Natural killer cell (primary cell): ENCODE measurements around the gene ARHGAP12. TPM values are rescaled to one million over a fixed set of nuclear protein-coding genes. Genes with fewer than 3 reads are reported as not detected.

Experiments used
- ATAC-seq, 3 donors: fragments of 150-1000 bp in 2 of 3; fragments of 200-7000 bp in 1 of 3; cut with Tn5 transposase; 1 replicate in 1 of 3; 2 replicates in 2 of 3; pipeline ENCODE4 v1.10.0; 2021; ENCODE audit warnings: mild to moderate bottlenecking in 2 of 3, moderate library complexity in 2 of 3
- DNase-seq, 2 donors: peaks; one replicate each; pipeline versions ENCODE4 v3.0.0 to v3.0.0-alpha.2; 2013 to 2021; ENCODE audit warnings: mixed read lengths in 1 of 2
- H3K27ac ChIP-seq: one replicate; pipeline ENCODE4 v1.5.1; 2013; ENCODE audit warnings: mild to moderate bottlenecking, low read length
- H3K27me3 ChIP-seq: one replicate; pipeline ENCODE4 v1.6.1; 2013; ENCODE audit warnings: low read length; ENCODE audit not compliant: control insufficient read depth, insufficient read depth
- H3K36me3 ChIP-seq: one replicate; pipeline ENCODE4 v1.6.1; 2013; ENCODE audit warnings: low read length; ENCODE audit not compliant: control insufficient read depth, insufficient read depth
- H3K4me1 ChIP-seq: one replicate; pipeline ENCODE4 v1.6.1; 2013; ENCODE audit warnings: low read length; ENCODE audit not compliant: control insufficient read depth, insufficient read depth
- H3K4me3 ChIP-seq: one replicate; pipeline ENCODE4 v1.5.1; 2013; ENCODE audit warnings: low read length
- H3K9me3 ChIP-seq: one replicate; pipeline ENCODE4 v1.6.1; 2013; ENCODE audit warnings: low read length; ENCODE audit not compliant: control insufficient read depth, insufficient read depth
- H3K27ac Mint-ChIP-seq, 2 donors: one replicate each; pipeline ENCODE4 v1.8.0; 2022; ENCODE audit warnings: mild to moderate bottlenecking in 2 of 2, mixed read lengths in 2 of 2, moderate library complexity in 1 of 2
- H3K27me3 Mint-ChIP-seq, 2 donors: one replicate each; pipeline ENCODE4 v1.8.0; 2022; ENCODE audit warnings: low read depth in 2 of 2, mixed read lengths in 2 of 2
- H3K36me3 Mint-ChIP-seq: one replicate; pipeline ENCODE4 v1.8.0; 2022; ENCODE audit warnings: mixed read lengths
- H3K4me1 Mint-ChIP-seq, 2 donors: one replicate each; pipeline ENCODE4 v1.8.0; 2022; ENCODE audit warnings: mixed read lengths in 2 of 2
- H3K4me3 Mint-ChIP-seq: one replicate; pipeline ENCODE4 v1.8.0; 2022; ENCODE audit warnings: mild to moderate bottlenecking, moderate library complexity, mixed read lengths
- H3K9me3 Mint-ChIP-seq, 2 donors: one replicate each; pipeline ENCODE4 v1.8.0; 2022; ENCODE audit warnings: mixed read lengths in 2 of 2
- CTCF ChIP-seq: fragments of 200-600 bp; IDR thresholded peaks from one replicate; pipeline ENCODE4 v1.8.0; 2022; ENCODE audit warnings: antibody characterized with exemption
- WGBS: methylation state at CpG from one replicate; pipeline ENCODE4 v1.1.7; 2013; ENCODE audit warnings: missing lambda C conversion rate; ENCODE audit not compliant: insufficient coverage; 5-methylcytosine and 5-hydroxymethylcytosine counted together
- intact Hi-C: fragments of 100-400 bp; cut with micrococcal nuclease; formaldehyde crosslinking; loops from one replicate; pipeline ENCODE4 v1.14.2; 2022
- total RNA-seq, 4 donors: library from RNA; stranded (reverse); fragments of 120-200 nt in 1 of 4; gene quantifications; one replicate each; pipeline versions ENCODE4 v1.2.3 to v1.2.4, GENCODE V29; 2013 to 2022

ARHGAP12 gene
- total RNA-seq, 3 donors from 2014 or later (not counting 1 experiment from before 2014, with no cell fraction given): 35.1 to 40.2 (median 40.2) TPM

- H3K4me3 Mint-ChIP-seq: no peak overlapping the region
- no peak overlapping the region for H3K4me3 ChIP-seq
- no peaks in the 10 kb centered on the region for H3K9me3 ChIP-seq
- intact Hi-C loops: no loop called here
- no peak overlapping the region for H3K27ac ChIP-seq
- ATAC-seq (no peak), DNase-seq (no peak)
- H3K27me3 ChIP-seq: no peaks in the 10 kb centered on the region
- H3K27me3 Mint-ChIP-seq: no peaks in the 10 kb centered on the region
- no peak for TF ChIP-seq CTCF
- no peaks in the 10 kb centered on the region for H3K36me3 ChIP-seq
- no peak overlapping the region for H3K27ac Mint-ChIP-seq
- H3K9me3 Mint-ChIP-seq: no peaks in the 10 kb centered on the region
- H3K36me3 Mint-ChIP-seq: no peaks in the 10 kb centered on the region
- peaks cover 8% of the 10 kb centered on the region for H3K4me1 ChIP-seq
- WGBS: 93% methylated on average over 1 of the region's 1 CpG
- peaks cover 7 to 21% of the 10 kb centered on the region in 2 donors for H3K4me1 Mint-ChIP-seq
Observed at GRCh38 chr10:31963589-31963980, 35.0 kb upstream of the ARHGAP12 start.

- Histone ChIP-seq H3K27me3 (no peaks in the 10 kb centered on the region), H3K4me3 (no peak overlapping the region), H3K9me3 (no peaks in the 10 kb centered on the region), H3K36me3 (no peaks in the 10 kb centered on the region), H3K27ac (no peak overlapping the region), H3K4me1 (peaks cover 8% of the 10 kb centered on the region)
- Mint-ChIP-seq H3K9me3 (no peaks in the 10 kb centered on the region), H3K27me3 (no peaks in the 10 kb centered on the region), H3K4me3 (no peak overlapping the region), H3K36me3 (no peaks in the 10 kb centered on the region), H3K4me1 (peaks cover 7 to 21% of the 10 kb centered on the region in 2 donors), H3K27ac (no peak overlapping the region)
- ATAC-seq (no peak), DNase-seq (no peak)
- TF ChIP-seq CTCF: no peak
- WGBS: 90% methylated on average over 4 of the region's 4 CpGs
- intact Hi-C loops: no loop called here
Observed at GRCh38 chr10:31962826-31963588, 34.4 kb upstream of the ARHGAP12 start.

GRCh38 chr10:31961277-31962074, 32.8 kb upstream of the ARHGAP12 start:
- no peak overlapping the region for H3K27ac ChIP-seq

More at GRCh38 chr10:31961277-31962074, 32.8 kb upstream of the ARHGAP12 start:
- Mint-ChIP-seq H3K4me1 (peaks cover 7 to 21% of the 10 kb centered on the region in 2 donors), H3K36me3 (no peaks in the 10 kb centered on the region), H3K9me3 (no peaks in the 10 kb centered on the region), H3K27ac (peak overlapping the region in 1 of 2 donors; percentile 39), H3K4me3 (no peak overlapping the region), H3K27me3 (no peaks in the 10 kb centered on the region)
- H3K4me3 ChIP-seq: no peak overlapping the region
- H3K36me3 ChIP-seq: no peaks in the 10 kb centered on the region
- no peak for TF ChIP-seq CTCF
- WGBS: 62% methylated on average over 8 of the region's 8 CpGs
- H3K27me3 ChIP-seq: no peaks in the 10 kb centered on the region
- H3K4me1 ChIP-seq: peaks cover 8% of the 10 kb centered on the region
- intact Hi-C loops: no loop called here
- no peaks in the 10 kb centered on the region for H3K9me3 ChIP-seq
- DNase-seq (peak in 1 of 2 donors; percentile 13), ATAC-seq (peak; percentile 48 to 62 (median 57))
